ENCODE data around the gene STIM2.

- TF ChIP-seq CTCF (IDR thresholded peaks at IDR 0.05; ENCODE audit: insufficient read depth, low read depth, low read length) (no peak), EZH2 (IDR thresholded peaks at IDR 0.05; ENCODE audit: insufficient read depth, low read length) (no peak)
These were observed 99.0 kb downstream of the STIM2 start for GRCh38 chr4:26959654-26960047.

All from astrocyte (in vitro differentiated cells and primary cell).